ENCODE results near the gene RCCD1.
"Not testable (repeated sequence)": the region's sequence is repeated elsewhere in the genome, so short reads cannot be mapped to it uniquely, and the experiment has no call there.

RCCD1 gene

GRCh38 chr15:90954712-90955623 lies at the start of gene RCCD1:
Gene RCCD1, plus strand, starts transcription at chr15:90954884. Its CDS starts 1,851 bp downstream, at chr15:90956735.
- peaks cover 10% of the 10 kb centered on the region for H3K4me1 ChIP-seq
- no peaks in the 10 kb centered on the region for H3K27me3 ChIP-seq (ENCODE audit: low read depth)
- H3K36me3 ChIP-seq (replicated peaks), result peaks cover 48% of the 10 kb centered on the region
- no peaks in the 10 kb centered on the region for H3K9me3 ChIP-seq
- H3K4me3 ChIP-seq, result peak within 1 kb of the TSS; percentile 56
- in situ Hi-C loops (cut with MboI; ENCODE audit: low sequenced_read_pairs), result loop anchor here (5.0 to 25.0 kb wide), 2 partner anchors 37 to 1343 kb away; partner anchors contain the start of gene PRC1
- DNase-seq (ENCODE audit: low spot score in 2 of 2), result peak; percentile 94 to 97

GRCh38 chr15:90905306-90906180 lies 49.1 kb upstream of the RCCD1 start:
- in situ Hi-C loops (cut with MboI; ENCODE audit: low sequenced_read_pairs), result no loop called here
- Histone ChIP-seq H3K36me3 (replicated peaks) (peaks cover 43% of the 10 kb centered on the region), H3K27me3 (ENCODE audit: low read depth) (no peaks in the 10 kb centered on the region), H3K4me1 (peaks cover 16% of the 10 kb centered on the region), H3K4me3 (no peak overlapping the region), H3K9me3 (no peaks in the 10 kb centered on the region)
- no peak for DNase-seq (ENCODE audit: low spot score in 2 of 2)

GRCh38 chr15:90906181-90906849 lies 48.4 kb upstream of the RCCD1 start:
- no peak for DNase-seq (ENCODE audit: low spot score in 2 of 2)
- Histone ChIP-seq H3K4me1 (peaks cover 15% of the 10 kb centered on the region), H3K9me3 (no peaks in the 10 kb centered on the region), H3K4me3 (no peak overlapping the region), H3K36me3 (replicated peaks) (peaks cover 50% of the 10 kb centered on the region), H3K27me3 (ENCODE audit: low read depth) (no peaks in the 10 kb centered on the region)
- in situ Hi-C loops (cut with MboI; ENCODE audit: low sequenced_read_pairs), result no loop called here

GRCh38 chr15:90907051-90907660 lies 47.5 kb upstream of the RCCD1 start:
- Histone ChIP-seq H3K36me3 (replicated peaks) (peaks cover 59% of the 10 kb centered on the region), H3K27me3 (ENCODE audit: low read depth) (no peaks in the 10 kb centered on the region), H3K9me3 (no peaks in the 10 kb centered on the region), H3K4me3 (no peak overlapping the region), H3K4me1 (peaks cover 7% of the 10 kb centered on the region)
- in situ Hi-C loops (cut with MboI; ENCODE audit: low sequenced_read_pairs), result no loop called here
- DNase-seq (ENCODE audit: low spot score in 2 of 2), result no peak

GRCh38 chr15:90907838-90908507 lies 46.7 kb upstream of the RCCD1 start:
- Histone ChIP-seq H3K27me3 (ENCODE audit: low read depth) (no peaks in the 10 kb centered on the region), H3K9me3 (no peaks in the 10 kb centered on the region), H3K4me3 (no peak overlapping the region), H3K4me1 (peaks cover 7% of the 10 kb centered on the region), H3K36me3 (replicated peaks) (peaks cover 65% of the 10 kb centered on the region)
- DNase-seq (ENCODE audit: low spot score in 2 of 2), result no peak
- in situ Hi-C loops (cut with MboI; ENCODE audit: low sequenced_read_pairs), result no loop called here

- DNase-seq (ENCODE audit: low spot score in 2 of 2); H3K9me3 ChIP-seq; H3K4me1 ChIP-seq; in situ Hi-C loops (cut with MboI; ENCODE audit: low sequenced_read_pairs); H3K4me3 ChIP-seq; H3K27me3 ChIP-seq (ENCODE audit: low read depth): not testable (repeated sequence)
- peaks cover 77% of the 10 kb centered on the region for H3K36me3 ChIP-seq (replicated peaks)
Observed at GRCh38 chr15:90909449-90909848, 45.2 kb upstream of the RCCD1 start.

- peaks cover 77% of the 10 kb centered on the region for H3K36me3 ChIP-seq (replicated peaks)
- H3K9me3 ChIP-seq, result no peaks in the 10 kb centered on the region
- DNase-seq (ENCODE audit: low spot score in 2 of 2), result no peak
Observed at GRCh38 chr15:90909976-90910375, 44.7 kb upstream of the RCCD1 start.

GRCh38 chr15:90910441-90911301 lies 44.0 kb upstream of the RCCD1 start:
- DNase-seq (ENCODE audit: low spot score in 2 of 2), result no peak
- H3K27me3 ChIP-seq (ENCODE audit: low read depth), result no peaks in the 10 kb centered on the region
- no peaks in the 10 kb centered on the region for H3K9me3 ChIP-seq
- no peak overlapping the region for H3K4me3 ChIP-seq
- peaks cover 73% of the 10 kb centered on the region for H3K36me3 ChIP-seq (replicated peaks)
- in situ Hi-C loops (cut with MboI; ENCODE audit: low sequenced_read_pairs), result no loop called here
- no peaks in the 10 kb centered on the region for H3K4me1 ChIP-seq

More at GRCh38 chr15:90909976-90910375, 44.7 kb upstream of the RCCD1 start:
- H3K27me3 ChIP-seq (ENCODE audit: low read depth), result no peaks in the 10 kb centered on the region
- in situ Hi-C loops (cut with MboI; ENCODE audit: low sequenced_read_pairs), result no loop called here
- no peaks in the 10 kb centered on the region for H3K4me1 ChIP-seq
- no peak overlapping the region for H3K4me3 ChIP-seq

GRCh38 chr15:90911302-90911623 lies 43.4 kb upstream of the RCCD1 start:
- H3K4me3 ChIP-seq, result no peak overlapping the region
- in situ Hi-C loops (cut with MboI; ENCODE audit: low sequenced_read_pairs), result no loop called here
- DNase-seq (ENCODE audit: low spot score in 2 of 2), result no peak
- peaks cover 72% of the 10 kb centered on the region for H3K36me3 ChIP-seq (replicated peaks)
- no peaks in the 10 kb centered on the region for H3K4me1 ChIP-seq
- no peaks in the 10 kb centered on the region for H3K9me3 ChIP-seq
- no peaks in the 10 kb centered on the region for H3K27me3 ChIP-seq (ENCODE audit: low read depth)

- DNase-seq (ENCODE audit: low spot score in 2 of 2), result no peak
- peaks cover 66% of the 10 kb centered on the region for H3K36me3 ChIP-seq (replicated peaks)
- in situ Hi-C loops (cut with MboI; ENCODE audit: low sequenced_read_pairs), result no loop called here
- H3K27me3 ChIP-seq (ENCODE audit: low read depth), result no peaks in the 10 kb centered on the region
- no peak overlapping the region for H3K4me3 ChIP-seq
- H3K9me3 ChIP-seq, result no peaks in the 10 kb centered on the region
- no peaks in the 10 kb centered on the region for H3K4me1 ChIP-seq
Observed at GRCh38 chr15:90911906-90912769, 42.5 kb upstream of the RCCD1 start.

- no peak for DNase-seq (ENCODE audit: low spot score in 2 of 2)
- no peaks in the 10 kb centered on the region for H3K27me3 ChIP-seq (ENCODE audit: low read depth)
- H3K4me1 ChIP-seq, result no peaks in the 10 kb centered on the region
- H3K4me3 ChIP-seq, result no peak overlapping the region
- in situ Hi-C loops (cut with MboI; ENCODE audit: low sequenced_read_pairs), result no loop called here
- H3K36me3 ChIP-seq (replicated peaks), result peaks cover 66% of the 10 kb centered on the region
- no peaks in the 10 kb centered on the region for H3K9me3 ChIP-seq
Observed at GRCh38 chr15:90912770-90913075, 42.0 kb upstream of the RCCD1 start.

All from HAP-1 (cell line).